Pancreas (tissue), 10 donors: ENCODE measurements around the gene GAS7. TPM values are rescaled to one million over a fixed set of nuclear protein-coding genes. Genes with fewer than 3 reads are reported as not detected.

Experiments
- ATAC-seq, 4 donors: fragments of 200-7000 bp; cut with Tn5 transposase; one replicate each; pipeline versions ENCODE4 v1.8.0 to v1.9.1; 2020; ENCODE audit warnings: mild to moderate bottlenecking in 4 of 4, moderate library complexity in 4 of 4
- DNase-seq, 6 donors: peaks; one replicate each; pipeline ENCODE4 v3.0.0-alpha.2; 2020
- FAIRE-seq: peaks from 2 replicates; lab custom pipeline; 2012; peaks lifted over from hg19 to GRCh38; lab: Jason Lieb, UNC
- H3K27ac ChIP-seq, 4 donors: fragments of 200-600 bp; sonication (generic); 1 replicate in 3 of 4; 2 replicates in 1 of 4; pipeline versions ENCODE4 v1.5.0 to v1.8.0; 2020
- H3K27me3 ChIP-seq, 4 donors: fragments of 200-600 bp; one replicate each; pipeline ENCODE4 v1.8.0; 2021
- H3K36me3 ChIP-seq, 3 donors: fragments of 200-600 bp; sonication (generic) in 1 of 3; one replicate each; pipeline versions ENCODE4 v1.5.0 to v1.8.0; 2020 to 2021
- H3K4me1 ChIP-seq, 3 donors: fragments of 200-600 bp; one replicate each; pipeline ENCODE4 v1.8.0; 2021
- H3K4me3 ChIP-seq, 4 donors: fragments of 200-600 bp; sonication (generic) in 2 of 4; one replicate each; pipeline versions ENCODE4 v1.5.0 to v1.8.0; 2020 to 2021
- H3K9me3 ChIP-seq, 4 donors: fragments of 200-600 bp; one replicate each; pipeline ENCODE4 v1.8.0; 2021
- CTCF ChIP-seq, 4 donors: fragments of 200-600 bp; sonication (generic) in 3 of 4; IDR thresholded peaks; one replicate each; pipeline versions ENCODE4 v1.5.0 to v1.8.0; 2021; ENCODE audit warnings: antibody characterized with exemption in 4 of 4
- WGBS, 2 donors: extraction: QIAGEN DNeasy Blood & Tissue Kit; methylation state at CpG; one replicate each; pipeline ENCODE4 v1.1.7; 2013; 5-methylcytosine and 5-hydroxymethylcytosine counted together
- intact Hi-C, 3 donors: fragments of 100-400 bp; cut with DNase I; formaldehyde crosslinking; loops; one replicate each; pipeline versions ENCODE4 v1.11.1 to v1.14.2; 2022
- polyA plus RNA-seq, 2 donors: library from polyadenylated mRNA; stranded (reverse); fragments of 200-250 nt; gene quantifications; one replicate each; pipeline ENCODE4 v1.2.3, GENCODE V29; 2013
- total RNA-seq, 6 donors: library from RNA; stranded (reverse); fragmentation: NEBNext Ultra II Directional in 4 of 6; extraction: Animal tissue kit (Norgen Biotek cat#: 25700) in 4 of 6; gene quantifications; one replicate each; pipeline versions ENCODE4 v1.2.1 to v1.2.4, GENCODE V29; 2021 to 2023
- donor health status: healthy with polysubstance abuse.
- donor health status: DM: no; HTN: no; CAD: no; lungs with moderate emphysema.
- donor health status: DM: no; HTN: no; CAD: no.
- donor health status: control.
- donor health status: control.
- donor health status: Bipolar disorder and iron deficiency.
- donor health status: DM: yes; HTN: yes; CAD: no.
- donor health status: DM: no; HTN: no; CAD: no.
- donor health status: DM: no; HTN: no; CAD: no.
- donor health status: DM: yes; HTN: yes; CAD: no.

Gene GAS7
- total and polyA plus RNA-seq, 8 donors, result 1.9 to 22.9 (median 3.7) TPM

GRCh38 chr17:9874722-9875121, 323.7 kb downstream of the GAS7 start:
- no peak for FAIRE-seq
- Histone ChIP-seq H3K36me3 (no peaks in the 10 kb centered on the region), H3K27ac (no peak overlapping the region), H3K4me1 (no peaks in the 10 kb centered on the region), H3K9me3 (no peaks in the 10 kb centered on the region), H3K27me3 (no peaks in the 10 kb centered on the region), H3K4me3 (no peak overlapping the region)
- no peak for DNase-seq
- intact Hi-C loops, result no loop called here
- TF ChIP-seq CTCF (IDR thresholded peaks at IDR 0.05), result no peak
- ATAC-seq, result no peak
- 55 to 56% methylated on average over 3 of the region's 3 CpGs for WGBS, 2 donors

- Histone ChIP-seq H3K4me3 (no peak overlapping the region), H3K27me3 (no peaks in the 10 kb centered on the region), H3K4me1 (no peaks in the 10 kb centered on the region), H3K27ac (no peak overlapping the region), H3K9me3 (no peaks in the 10 kb centered on the region), H3K36me3 (no peaks in the 10 kb centered on the region)
- intact Hi-C loops, result no loop called here
- DNase-seq (no peak), ATAC-seq (no peak), FAIRE-seq (no peak)
- no peak for TF ChIP-seq CTCF (IDR thresholded peaks at IDR 0.05)
- WGBS, 2 donors, result 65 to 75% methylated on average over 6 of the region's 6 CpGs
Observed at GRCh38 chr17:9872852-9873251, 325.6 kb downstream of the GAS7 start.

GRCh38 chr17:9868552-9868951, 329.9 kb downstream of the GAS7 start:
- intact Hi-C loops, result no loop called here
- DNase-seq, result no peak
- H3K4me1 ChIP-seq, result no peaks in the 10 kb centered on the region

GRCh38 chr17:9865586-9865985, 332.8 kb downstream of the GAS7 start:
- no peak for FAIRE-seq
- intact Hi-C loops, result no loop called here
- Histone ChIP-seq H3K4me1 (no peaks in the 10 kb centered on the region), H3K27me3 (no peaks in the 10 kb centered on the region), H3K4me3 (no peak overlapping the region), H3K27ac (no peak overlapping the region), H3K9me3 (no peaks in the 10 kb centered on the region), H3K36me3 (no peaks in the 10 kb centered on the region)
- TF ChIP-seq CTCF (IDR thresholded peaks at IDR 0.05), result no peak
- 29 to 42% methylated on average over 1 of the region's 1 CpG for WGBS, 2 donors
- no peak for DNase-seq
- ATAC-seq, result no peak

More at GRCh38 chr17:9868552-9868951, 329.9 kb downstream of the GAS7 start:
- Histone ChIP-seq H3K27ac (no peak overlapping the region), H3K9me3 (no peaks in the 10 kb centered on the region), H3K36me3 (no peaks in the 10 kb centered on the region), H3K4me3 (no peak overlapping the region), H3K27me3 (no peaks in the 10 kb centered on the region)
- 47 to 55% methylated on average over 3 of the region's 3 CpGs for WGBS, 2 donors
- no peak for TF ChIP-seq CTCF (IDR thresholded peaks at IDR 0.05)
- FAIRE-seq, result no peak
- ATAC-seq, result no peak

- no peaks in the 10 kb centered on the region for H3K27me3 ChIP-seq
- no peak overlapping the region for H3K4me3 ChIP-seq
- H3K36me3 ChIP-seq, result no peaks in the 10 kb centered on the region
- intact Hi-C loops, result no loop called here
- WGBS, 2 donors, result 45 to 55% methylated on average over 4 of the region's 4 CpGs
- no peaks in the 10 kb centered on the region for H3K9me3 ChIP-seq
- no peaks in the 10 kb centered on the region for H3K4me1 ChIP-seq
- H3K27ac ChIP-seq, result no peak overlapping the region
- TF ChIP-seq CTCF (IDR thresholded peaks at IDR 0.05), result no peak
- FAIRE-seq (no peak), DNase-seq (no peak), ATAC-seq (no peak)
Observed at GRCh38 chr17:9862949-9863348, 335.5 kb downstream of the GAS7 start.
